Activated CD4-positive, alpha-beta memory T cell treated with anti-CD3 and anti-CD28 coated beads, Interleukin-2, amount 10 ng/mL, durations not matched to agents 7 days and 5 days (primary cell): ENCODE results near the gene PDZK1IP1. TPM values are rescaled to one million over a fixed set of nuclear protein-coding genes. Genes with fewer than 3 reads are reported as not detected.
A peak's percentile ranks its signal among the peaks of the same experiment; 100 is the strongest.
"Not testable (repeated sequence)": the region's sequence is repeated elsewhere in the genome, so short reads cannot be mapped to it uniquely, and the experiment has no call there.

Experiments used
- CTCF ChIA-PET: fragments of 350-600 bp; sonication (Branson Sonifier 250); formaldehyde crosslinking; loops from one replicate; lab custom pipeline; 2021; ENCODE audit warnings: antibody characterized with exemption, inconsistent platforms; lab: Charles Lee
- POLR2A ChIA-PET: fragments of 350-600 bp; sonication (Branson Sonifier 250); formaldehyde crosslinking; loops from one replicate; lab custom pipeline; 2021; ENCODE audit warnings: antibody characterized with exemption; lab: Charles Lee
- DNase-seq: peaks from one replicate; pipeline ENCODE4 v3.0.0-alpha.2; 2020
- H3K27ac Mint-ChIP-seq: one replicate; pipeline ENCODE4 v1.8.0; 2021; ENCODE audit warnings: mild to moderate bottlenecking, mixed read lengths
- H3K27me3 Mint-ChIP-seq: one replicate; pipeline ENCODE4 v1.8.0; 2021; ENCODE audit warnings: mixed read lengths
- H3K36me3 Mint-ChIP-seq: one replicate; pipeline ENCODE4 v1.8.0; 2021; ENCODE audit warnings: low read depth, mixed read lengths
- H3K4me1 Mint-ChIP-seq: one replicate; pipeline ENCODE4 v1.8.0; 2021; ENCODE audit warnings: mixed read lengths
- H3K4me3 Mint-ChIP-seq: one replicate; pipeline ENCODE4 v1.8.0; 2021; ENCODE audit warnings: mild to moderate bottlenecking, mixed read lengths
- H3K9me3 Mint-ChIP-seq: one replicate; pipeline ENCODE4 v1.8.0; 2021; ENCODE audit warnings: mixed read lengths
- total RNA-seq, 2 experiments: library from RNA; stranded (reverse); gene quantifications; one replicate each; pipeline ENCODE4 v1.2.3, GENCODE V29; 2021

Gene PDZK1IP1
- total RNA-seq, 2 experiments from 2014 or later = not detected

- DNase-seq = no peak
- CTCF ChIA-PET = interaction anchor here (1.1 to 6.5 kb wide), 2 partner anchors 13 to 57 kb away, joined by 3 to 32 read pairs; no protein-coding TSS in a partner anchor
- Mint-ChIP-seq H3K36me3 (no peaks in the 10 kb centered on the region), H3K4me3 (no peak overlapping the region), H3K27me3 (peaks cover 36% of the 10 kb centered on the region), H3K4me1 (peaks cover 9% of the 10 kb centered on the region), H3K27ac (no peak overlapping the region), H3K9me3 (no peaks in the 10 kb centered on the region)
- POLR2A ChIA-PET = no interaction called here
Measured at GRCh38 chr1:47205918-47206317, 16.1 kb upstream of the PDZK1IP1 start.

GRCh38 chr1:47203504-47203903 is 13.7 kb upstream of the PDZK1IP1 start:
- DNase-seq, H3K9me3 Mint-ChIP-seq, POLR2A ChIA-PET, H3K4me3 Mint-ChIP-seq, H3K27ac Mint-ChIP-seq, H3K36me3 Mint-ChIP-seq, H3K4me1 Mint-ChIP-seq: not testable (repeated sequence)
- CTCF ChIA-PET = interaction anchor here (1.1 to 6.5 kb wide), 2 partner anchors 10 to 24 kb away, joined by 4 to 32 read pairs; no protein-coding TSS in a partner anchor
- peaks cover 48% of the 10 kb centered on the region for H3K27me3 Mint-ChIP-seq

DNA sequence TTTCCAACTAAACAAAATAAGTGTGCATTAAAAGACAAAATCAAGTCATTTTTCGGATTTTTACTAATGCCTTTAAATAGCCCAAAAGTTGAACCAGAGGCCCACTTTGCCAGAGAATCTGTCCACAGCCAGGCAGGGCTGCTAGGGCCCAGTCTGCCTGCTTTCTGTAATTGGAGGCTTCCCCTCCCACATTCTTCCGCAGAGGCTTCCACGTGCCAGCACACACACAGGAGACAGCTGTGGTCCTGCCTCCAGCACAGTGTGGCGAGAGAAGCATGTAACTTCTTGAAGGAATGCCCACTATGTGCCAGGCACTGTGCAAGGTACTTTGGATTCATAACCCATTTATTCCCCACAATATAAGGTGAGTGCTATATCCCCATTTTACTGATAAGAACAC is 11.3 kb upstream of the PDZK1IP1 start:
- ChIA-PET POLR2A (no interaction called here), CTCF (interaction anchor here (0.8 to 6.5 kb wide), 4 partner anchors 8 to 62 kb away, joined by 3 to 32 read pairs (median 8); no protein-coding TSS in a partner anchor)
- peaks cover 54% of the 10 kb centered on the region for H3K27me3 Mint-ChIP-seq
- H3K36me3 Mint-ChIP-seq = no peaks in the 10 kb centered on the region
- no peak for DNase-seq
- no peaks in the 10 kb centered on the region for H3K9me3 Mint-ChIP-seq
- H3K4me1 Mint-ChIP-seq = no peaks in the 10 kb centered on the region
- no peak overlapping the region for H3K4me3 Mint-ChIP-seq
- no peak overlapping the region for H3K27ac Mint-ChIP-seq

DNA sequence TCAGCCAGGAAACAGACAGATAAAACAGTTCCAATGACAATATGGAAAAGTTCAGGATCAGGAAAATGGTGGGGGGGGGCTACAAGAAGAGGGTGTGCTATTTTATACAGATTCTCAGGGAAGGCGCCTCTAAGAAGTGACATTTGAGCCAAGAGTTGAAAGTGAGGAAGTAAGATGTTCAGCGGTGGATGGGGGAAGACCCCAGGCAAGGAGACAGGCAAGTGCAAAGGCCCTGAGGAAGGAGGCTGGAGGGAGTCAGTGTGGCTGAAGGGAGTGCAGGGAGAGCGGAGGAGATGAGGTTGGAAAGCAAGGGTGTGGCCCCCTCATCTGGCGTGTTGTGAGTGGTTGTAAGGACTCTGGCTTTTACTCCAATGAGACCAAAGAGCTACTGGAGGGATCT is 8.4 kb upstream of the PDZK1IP1 start:
- H3K27me3 Mint-ChIP-seq = peaks cover 37% of the 10 kb centered on the region
- no peaks in the 10 kb centered on the region for H3K9me3 Mint-ChIP-seq
- H3K4me3 Mint-ChIP-seq = no peak overlapping the region
- ChIA-PET POLR2A (no interaction called here), CTCF (no interaction called here)
- DNase-seq = no peak
- H3K27ac Mint-ChIP-seq = no peak overlapping the region
- no peaks in the 10 kb centered on the region for H3K36me3 Mint-ChIP-seq
- no peaks in the 10 kb centered on the region for H3K4me1 Mint-ChIP-seq

GRCh38 chr1:47196622-47197021 is 6.8 kb upstream of the PDZK1IP1 start:
- no peaks in the 10 kb centered on the region for H3K9me3 Mint-ChIP-seq
- CTCF ChIA-PET = interaction anchor here (1.1 kb wide), 1 partner anchor 66 kb away, joined by 5 read pairs; no protein-coding TSS in a partner anchor
- POLR2A ChIA-PET = no interaction called here
- no peaks in the 10 kb centered on the region for H3K4me1 Mint-ChIP-seq
- no peaks in the 10 kb centered on the region for H3K36me3 Mint-ChIP-seq
- no peak for DNase-seq
- H3K27me3 Mint-ChIP-seq = peaks cover 36% of the 10 kb centered on the region
- H3K4me3 Mint-ChIP-seq = no peak overlapping the region
- no peak overlapping the region for H3K27ac Mint-ChIP-seq

DNA sequence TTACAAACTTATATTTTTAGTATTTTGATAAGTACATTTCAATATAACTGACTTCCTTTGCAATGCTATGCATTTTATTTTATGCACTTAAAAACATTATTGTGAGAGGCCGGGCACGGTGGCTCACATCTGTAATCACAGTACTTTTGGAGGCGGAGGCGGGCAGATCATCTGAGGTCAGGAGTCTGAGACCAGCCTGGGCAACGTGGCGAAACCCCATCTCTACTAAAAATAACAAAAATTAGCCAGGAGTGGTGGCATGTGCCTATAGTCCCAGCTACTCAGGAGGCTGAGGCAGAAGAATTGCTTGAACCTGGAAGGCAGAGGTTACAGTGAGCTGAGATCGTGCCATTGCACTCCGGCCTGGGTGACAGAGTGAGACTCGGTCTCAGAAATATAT is 6.1 kb upstream of the PDZK1IP1 start:
- CTCF ChIA-PET, POLR2A ChIA-PET, H3K4me3 Mint-ChIP-seq, H3K27ac Mint-ChIP-seq, DNase-seq, H3K9me3 Mint-ChIP-seq, H3K4me1 Mint-ChIP-seq, H3K36me3 Mint-ChIP-seq: not testable (repeated sequence)
- peaks cover 32% of the 10 kb centered on the region for H3K27me3 Mint-ChIP-seq

- Mint-ChIP-seq H3K4me3 (no peak overlapping the region), H3K9me3 (no peaks in the 10 kb centered on the region), H3K27me3 (peaks cover 24% of the 10 kb centered on the region), H3K36me3 (no peaks in the 10 kb centered on the region), H3K27ac (no peak overlapping the region), H3K4me1 (no peaks in the 10 kb centered on the region)
- POLR2A ChIA-PET = no interaction called here
- CTCF ChIA-PET = interaction anchor here (0.8 to 6.9 kb wide), 12 partner anchors 9 to 243 kb away, joined by 3 to 143 read pairs (median 10); partner anchors contain the start of gene FOXD2
- no peak for DNase-seq
Measured at GRCh38 chr1:47194311-47194710, 4.5 kb upstream of the PDZK1IP1 start.

DNA sequence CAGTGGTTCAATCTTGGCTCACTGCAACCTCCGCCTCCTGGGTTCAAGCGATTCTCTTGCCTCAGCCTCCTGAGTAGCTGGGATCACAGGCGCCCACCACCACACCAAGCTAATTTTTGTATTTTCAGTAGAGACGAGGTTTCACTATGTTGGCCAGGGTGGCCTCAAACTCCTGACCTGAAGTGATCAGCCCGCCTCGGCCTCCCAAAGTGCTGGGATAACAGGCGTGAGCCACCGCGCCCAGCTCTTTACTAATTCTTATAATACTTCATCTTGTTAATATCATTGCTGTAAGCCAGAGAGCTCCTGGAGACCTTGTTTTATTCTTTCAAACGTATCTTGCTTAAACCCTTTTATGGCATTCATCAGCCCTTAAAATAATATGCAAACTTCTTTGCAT is 3.7 kb upstream of the PDZK1IP1 start:
- peaks cover 15% of the 10 kb centered on the region for H3K27me3 Mint-ChIP-seq
- CTCF ChIA-PET = interaction anchor here (0.6 to 6.9 kb wide), 21 partner anchors 9 to 517 kb away, joined by 3 to 143 read pairs (median 6); partner anchors contain the start of gene FOXD2
- H3K27ac Mint-ChIP-seq, H3K9me3 Mint-ChIP-seq, H3K4me3 Mint-ChIP-seq, H3K36me3 Mint-ChIP-seq, H3K4me1 Mint-ChIP-seq, POLR2A ChIA-PET, DNase-seq: not testable (repeated sequence)

GRCh38 chr1:47192458-47193384 is 2.9 kb upstream of the PDZK1IP1 start:
- H3K9me3 Mint-ChIP-seq = no peaks in the 10 kb centered on the region
- no peak overlapping the region for H3K27ac Mint-ChIP-seq

GRCh38 chr1:47191940-47192457 is 2.2 kb upstream of the PDZK1IP1 start:
- no peaks in the 10 kb centered on the region for H3K9me3 Mint-ChIP-seq
- POLR2A ChIA-PET = interaction anchor here (0.8 to 1.4 kb wide), 4 partner anchors 13 to 143 kb away, joined by 3 to 4 read pairs (median 3); partner anchors contain the start of gene STIL
- no peak overlapping the region for H3K27ac Mint-ChIP-seq
- H3K4me3 Mint-ChIP-seq = no peak overlapping the region
- CTCF ChIA-PET = interaction anchor here (0.7 to 6.9 kb wide), 14 partner anchors 9 to 246 kb away, joined by 3 to 143 read pairs (median 10); partner anchors contain the start of gene FOXD2
- DNase-seq = peak; percentile 5
- H3K36me3 Mint-ChIP-seq = no peaks in the 10 kb centered on the region
- no peaks in the 10 kb centered on the region for H3K4me1 Mint-ChIP-seq
- H3K27me3 Mint-ChIP-seq = peaks cover 7% of the 10 kb centered on the region

More at GRCh38 chr1:47192458-47193384, 2.9 kb upstream of the PDZK1IP1 start:
- CTCF ChIA-PET = interaction anchor here (0.6 to 6.9 kb wide), 22 partner anchors 8 to 516 kb away, joined by 3 to 143 read pairs (median 6); partner anchors contain the start of gene FOXD2
- POLR2A ChIA-PET = interaction anchor here (0.8 to 1.4 kb wide), 4 partner anchors 14 to 142 kb away, joined by 3 to 4 read pairs (median 3); partner anchors contain the start of gene STIL
- Mint-ChIP-seq H3K4me1 (no peaks in the 10 kb centered on the region), H3K4me3 (no peak overlapping the region), H3K27me3 (peaks cover 8% of the 10 kb centered on the region), H3K36me3 (no peaks in the 10 kb centered on the region)
- DNase-seq = peak; percentile 75

DNA sequence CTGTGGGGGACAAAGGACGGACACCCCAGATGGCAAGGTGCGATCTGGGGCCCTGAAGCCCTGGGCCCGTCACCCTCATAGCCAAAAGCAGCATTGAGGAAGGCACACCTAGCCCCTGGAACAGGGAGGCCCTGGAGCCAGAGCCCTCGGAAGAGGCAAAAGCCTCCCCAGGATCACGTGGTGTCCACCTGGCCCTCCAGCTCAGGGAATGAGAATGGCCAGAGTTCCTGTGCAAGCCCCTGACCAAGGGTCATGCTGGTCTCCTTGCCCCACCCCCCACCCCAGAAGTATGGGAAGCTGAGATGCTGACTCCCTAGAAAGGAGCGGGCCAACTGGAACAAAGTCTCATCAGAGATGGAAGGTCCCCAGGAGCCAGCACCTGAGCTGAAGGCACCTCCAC is 1.0 kb upstream of the PDZK1IP1 start:
- DNase-seq = peak; percentile 10
- no peak overlapping the region for H3K27ac Mint-ChIP-seq
- POLR2A ChIA-PET = no interaction called here
- no peaks in the 10 kb centered on the region for H3K4me1 Mint-ChIP-seq
- no peaks in the 10 kb centered on the region for H3K36me3 Mint-ChIP-seq
- H3K4me3 Mint-ChIP-seq = no peak overlapping the region
- no peaks in the 10 kb centered on the region for H3K9me3 Mint-ChIP-seq
- H3K27me3 Mint-ChIP-seq = peaks cover 7% of the 10 kb centered on the region
- CTCF ChIA-PET = interaction anchor here (1.6 to 6.9 kb wide), 2 partner anchors 11 to 72 kb away, joined by 10 to 143 read pairs; no protein-coding TSS in a partner anchor

DNA sequence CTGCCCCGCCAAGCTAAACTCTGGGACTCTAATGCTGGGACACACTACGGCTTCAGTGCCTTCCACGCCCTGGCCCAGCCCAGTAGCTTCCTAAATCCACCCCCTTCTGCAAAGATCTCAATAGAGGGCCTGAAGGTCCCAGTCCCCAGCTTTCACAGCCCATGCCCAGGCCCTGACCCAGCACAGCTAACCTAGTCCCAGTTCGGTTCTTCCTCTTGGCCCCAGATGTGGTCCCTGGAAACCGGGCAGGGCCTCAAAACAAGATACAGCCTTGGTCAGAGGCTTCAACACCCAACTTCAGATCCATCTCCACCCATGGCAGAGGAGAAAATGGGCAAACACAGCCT is 646 bp upstream of the PDZK1IP1 start:
- Mint-ChIP-seq H3K36me3 (no peaks in the 10 kb centered on the region), H3K27ac (no peak overlapping the region), H3K27me3 (peaks cover 7% of the 10 kb centered on the region), H3K4me3 (no peak overlapping the region), H3K4me1 (no peaks in the 10 kb centered on the region), H3K9me3 (no peaks in the 10 kb centered on the region)
- DNase-seq = peak; percentile 9
- ChIA-PET POLR2A (no interaction called here), CTCF (interaction anchor here (0.5 to 6.9 kb wide), 3 partner anchors 11 to 193 kb away, joined by 3 to 143 read pairs (median 10); no protein-coding TSS in a partner anchor)
